ENCODE data around the gene ECHS1.
"Not testable (repeated sequence)": the region's sequence is repeated elsewhere in the genome, so short reads cannot be mapped to it uniquely, and the experiment has no call there.

ECHS1 gene

DNA sequence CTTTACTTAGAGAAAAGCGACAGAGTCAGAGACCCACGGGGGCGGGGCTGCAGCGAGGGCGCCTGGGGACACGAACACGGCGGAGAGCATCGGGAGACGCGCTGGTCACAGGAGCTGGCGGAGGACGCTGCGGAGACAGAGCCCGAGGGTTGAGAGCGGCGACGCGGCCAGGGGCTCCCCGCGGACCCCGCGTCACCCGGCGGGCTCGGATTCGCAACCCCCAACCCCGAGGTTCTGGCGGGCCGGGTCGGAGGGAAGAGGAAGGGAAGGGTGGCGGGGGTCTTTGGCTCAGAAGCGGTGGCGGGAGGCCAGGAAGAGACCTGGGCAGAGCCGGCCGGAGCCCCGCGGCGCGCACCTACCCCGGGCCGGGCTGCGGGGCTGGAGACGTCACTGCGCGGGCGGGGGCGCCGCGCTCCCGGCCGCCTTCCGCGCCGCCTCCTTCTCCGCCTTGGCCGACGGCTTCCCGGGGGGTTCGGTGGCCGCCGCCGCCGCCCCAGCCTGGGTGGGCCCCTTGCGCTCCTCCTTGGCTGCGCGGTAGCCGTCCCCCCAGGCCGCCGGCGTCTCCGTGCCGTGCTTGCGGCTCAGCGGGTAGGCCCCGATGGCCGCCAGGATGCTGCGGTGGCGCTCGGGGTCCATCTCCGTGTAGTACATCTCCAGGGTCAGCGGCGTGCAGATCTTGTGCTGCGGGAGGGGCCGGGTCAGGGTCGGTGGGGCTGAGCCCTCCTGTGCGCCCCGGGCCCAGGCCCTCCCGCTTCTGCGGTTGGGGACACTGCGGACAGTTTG, 47.5 kb downstream of the ECHS1 start:
- no peak for DNase-seq (ENCODE audit: low read depth in 4 of 4, low spot score in 1 of 4)

DNA sequence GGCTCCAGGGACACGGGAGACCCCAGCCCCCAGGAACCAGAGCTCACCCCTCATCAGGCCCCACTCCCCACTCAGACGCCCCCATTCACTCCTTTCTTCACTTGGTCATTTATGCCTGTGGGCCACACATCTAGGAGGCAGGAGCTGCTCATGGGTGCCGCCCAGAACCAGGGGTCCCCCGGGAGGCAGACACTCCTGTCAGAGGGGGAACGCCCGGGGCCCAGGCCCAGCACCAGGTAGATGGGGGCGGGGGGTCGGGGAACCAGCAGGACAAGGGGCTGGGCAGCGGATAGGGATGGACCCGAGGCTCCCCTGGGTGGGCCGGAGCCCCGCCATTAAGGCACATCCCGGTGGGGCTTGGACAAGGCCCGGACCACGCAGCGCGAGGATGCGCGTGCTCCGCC, 48.3 kb downstream of the ECHS1 start:
- no peak for DNase-seq (ENCODE audit: low read depth in 4 of 4, low spot score in 1 of 4)

DNA sequence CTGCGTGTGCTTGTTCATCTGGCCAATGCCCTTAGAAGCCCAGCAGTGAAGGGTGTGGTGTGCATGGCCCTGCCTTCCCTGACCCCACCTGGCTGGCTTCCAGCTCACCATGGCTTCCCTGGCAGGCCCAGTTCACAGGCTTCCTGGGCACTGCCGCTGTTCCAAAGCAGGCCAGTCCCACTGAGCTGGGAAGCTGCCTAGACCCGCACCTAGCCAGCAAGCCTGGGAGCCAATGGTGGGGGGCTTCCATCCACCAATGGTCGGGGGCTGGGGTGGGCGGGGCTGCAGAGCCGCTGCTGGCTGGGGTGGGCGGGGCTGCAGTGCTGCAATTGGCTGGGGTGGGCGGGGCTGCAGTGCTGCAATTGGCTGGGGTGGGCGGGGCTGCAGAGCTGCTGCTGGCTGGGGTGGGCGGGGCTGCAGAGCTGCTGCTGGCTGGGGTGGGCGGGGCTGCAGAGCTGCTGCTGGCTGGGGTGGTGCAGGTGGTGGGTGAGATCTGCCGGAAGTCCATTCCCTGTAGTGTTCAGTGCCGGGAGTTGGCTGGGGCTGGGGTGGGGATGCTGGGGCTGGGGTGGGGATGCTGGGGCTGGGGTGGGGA, 48.9 kb downstream of the ECHS1 start:
- peak in 1 of 4 experiments; percentile 59 for DNase-seq (ENCODE audit: low read depth in 4 of 4, low spot score in 1 of 4)

DNA sequence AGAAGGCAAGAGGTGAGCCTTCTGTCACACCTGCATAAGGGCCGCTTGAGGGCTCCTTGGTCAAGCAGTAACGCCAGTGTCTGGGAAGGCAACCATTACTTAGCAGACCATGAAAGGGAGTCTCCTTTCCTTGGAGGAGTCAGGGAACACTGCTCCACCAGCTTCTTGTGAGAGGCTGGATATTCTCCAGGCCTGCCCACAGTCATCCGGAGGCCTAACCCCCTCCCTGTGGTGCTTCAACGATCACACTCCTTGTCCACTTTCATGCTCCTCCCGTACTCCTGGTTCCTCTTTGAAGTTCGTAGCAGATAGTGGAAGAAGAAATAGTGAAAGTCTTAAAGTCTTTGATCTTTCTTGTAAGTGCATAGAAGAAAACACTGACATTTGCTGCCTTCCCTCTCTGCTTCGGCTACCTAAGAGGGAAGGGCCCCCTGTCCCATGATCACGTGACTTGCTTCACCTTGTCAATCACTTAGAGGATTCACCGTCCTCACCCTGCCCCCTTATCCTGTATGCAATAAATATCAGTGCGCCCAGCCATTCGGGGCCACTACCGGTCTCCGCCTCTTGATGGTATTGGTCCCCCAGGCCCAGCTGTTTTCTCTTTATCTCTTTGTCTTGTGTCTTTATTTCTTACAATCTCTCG, 51.0 kb downstream of the ECHS1 start:
- DNase-seq (ENCODE audit: low read depth in 4 of 4, low spot score in 1 of 4) = not testable (repeated sequence)

DNA sequence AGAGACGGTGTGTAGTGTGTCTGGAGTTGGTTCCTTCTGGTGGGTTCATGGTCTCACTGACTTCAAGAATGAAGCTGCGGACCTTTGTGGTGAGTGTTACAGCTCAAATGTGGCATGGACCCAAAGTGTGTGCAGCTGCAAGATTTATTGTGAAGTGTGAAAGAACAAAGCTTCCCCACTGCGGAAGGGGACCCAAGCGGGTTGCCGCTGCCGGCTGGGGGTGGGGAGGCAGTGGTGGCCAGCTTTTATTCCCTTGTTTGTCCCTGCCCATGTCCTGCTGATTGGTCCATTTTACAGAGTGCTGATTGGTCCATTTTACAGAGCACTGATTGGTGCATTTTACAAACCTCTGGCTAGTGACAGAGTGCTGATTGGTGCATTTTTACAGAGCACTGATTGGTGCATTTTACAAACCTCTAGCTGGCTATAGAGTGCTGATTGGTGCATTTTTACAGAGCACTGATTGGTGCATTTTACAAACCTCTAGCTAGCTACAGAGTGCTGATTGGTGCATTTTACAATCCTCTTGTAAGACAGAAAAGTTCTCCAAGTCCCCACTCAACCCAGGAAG, 52.2 kb downstream of the ECHS1 start:
- DNase-seq (ENCODE audit: low read depth in 4 of 4, low spot score in 1 of 4) = not testable (repeated sequence)

DNA sequence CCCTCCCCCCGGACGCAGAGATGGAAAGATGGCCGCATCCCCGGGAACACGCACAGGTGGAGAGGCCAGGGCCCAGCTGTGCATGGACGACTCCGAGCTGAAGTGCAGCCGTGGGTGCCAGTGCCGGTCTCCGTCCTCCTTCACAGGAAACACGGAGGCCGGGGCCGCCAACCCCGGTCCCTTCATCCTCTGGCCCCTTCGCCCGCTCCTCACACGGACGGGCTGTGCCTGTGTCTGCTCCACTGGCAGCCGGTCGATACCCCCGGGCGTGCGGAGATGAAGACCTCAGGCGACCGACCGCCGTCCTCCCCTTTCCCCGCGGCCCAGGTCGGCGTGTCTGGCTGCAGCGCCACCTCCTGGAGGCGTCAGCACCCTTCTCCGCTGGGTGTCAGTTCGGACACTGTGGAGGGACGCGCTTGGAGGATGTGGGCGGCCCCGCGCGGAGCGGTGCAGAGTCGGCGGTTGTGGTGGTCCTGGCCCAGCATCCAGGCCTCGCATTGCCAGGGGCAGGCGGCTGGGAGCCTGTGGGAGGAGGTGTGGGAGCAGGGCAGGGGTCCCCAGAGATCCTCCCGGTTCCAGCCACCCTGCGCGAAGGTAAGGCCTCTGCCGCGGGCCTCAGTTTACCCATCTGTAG, 54.5 kb downstream of the ECHS1 start:
- peak in 3 of 4 experiments; percentile 49 to 51 (median 50) for DNase-seq (ENCODE audit: low read depth in 4 of 4, low spot score in 1 of 4)

DNA sequence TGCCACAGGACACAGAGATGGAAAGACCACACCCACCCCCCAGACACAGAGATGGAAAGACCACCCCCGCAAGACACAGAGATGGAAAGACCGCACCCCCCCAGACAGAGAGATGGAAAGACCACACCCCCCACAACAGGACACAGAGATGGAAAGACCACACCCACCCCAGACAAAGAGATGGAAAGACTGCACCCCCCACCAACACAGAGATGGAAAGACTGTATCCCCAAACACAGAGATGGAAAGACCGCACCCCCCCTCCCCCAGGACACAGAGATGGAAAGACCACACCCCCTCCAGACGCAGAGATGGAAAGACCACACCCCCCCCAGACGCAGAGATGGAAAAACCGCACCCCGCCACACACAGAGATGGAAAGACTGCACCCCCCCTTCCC, 56.4 kb downstream of the ECHS1 start:
- DNase-seq (ENCODE audit: low read depth in 4 of 4, low spot score in 1 of 4) = no peak

DNA sequence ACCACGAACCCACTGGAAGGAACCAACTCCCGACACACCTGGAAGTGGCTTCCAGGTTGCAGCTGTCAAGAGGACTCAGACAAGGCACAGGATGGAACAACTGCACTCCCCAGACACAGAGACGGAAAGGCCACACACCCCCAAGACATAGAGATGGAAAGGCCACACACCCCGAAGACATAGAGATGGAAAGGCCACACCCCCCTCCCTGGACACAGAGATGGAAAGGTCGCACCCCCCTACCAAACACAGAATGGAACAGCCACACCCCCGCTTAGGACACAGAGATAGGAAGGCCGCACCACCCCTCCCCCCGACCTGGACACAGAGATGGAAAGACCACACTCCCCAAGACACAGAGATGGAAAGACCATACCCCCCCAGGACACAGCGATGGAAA, 56.9 kb downstream of the ECHS1 start:
- DNase-seq (ENCODE audit: low read depth in 4 of 4, low spot score in 1 of 4) = no peak

DNA sequence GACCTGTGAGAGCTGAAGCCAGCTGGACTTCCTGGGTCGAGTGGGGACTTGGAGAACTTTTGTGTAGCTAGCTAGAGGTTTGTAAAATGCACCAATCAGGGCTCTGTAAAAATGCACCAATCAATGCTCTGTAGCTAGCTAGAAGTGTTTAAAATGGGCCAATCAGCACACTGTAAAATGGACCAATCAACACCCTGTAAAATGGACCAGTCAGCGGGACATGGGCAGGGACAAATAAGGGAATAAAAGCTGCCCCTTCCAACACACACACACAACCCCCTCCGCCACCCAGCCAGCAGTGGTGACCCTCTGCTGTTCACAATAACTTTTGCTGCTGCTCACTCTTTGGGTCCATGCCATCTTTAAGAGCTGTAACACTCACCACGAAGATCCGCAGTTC, 57.3 kb downstream of the ECHS1 start:
- no peak for DNase-seq (ENCODE audit: low read depth in 4 of 4, low spot score in 1 of 4)

DNA sequence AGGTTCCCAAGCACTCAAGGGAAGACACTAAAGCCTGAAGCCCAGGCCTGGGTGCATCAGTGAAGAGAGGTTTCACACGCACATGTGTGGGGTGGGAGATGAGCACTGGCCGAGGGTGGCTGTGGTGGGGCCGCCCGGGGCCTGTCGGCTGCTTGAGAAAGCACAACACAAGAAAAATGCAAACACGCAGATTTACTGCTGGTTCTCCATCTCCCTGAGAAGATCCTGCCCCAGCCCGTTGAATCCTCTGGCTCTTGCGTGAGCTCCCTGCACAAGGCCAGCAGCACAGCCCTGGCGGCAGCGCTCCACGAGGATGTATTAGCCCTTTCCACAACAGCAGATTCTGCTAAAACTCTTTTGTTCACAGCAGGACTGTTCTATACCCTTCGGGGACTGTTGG, 58.2 kb downstream of the ECHS1 start:
- no peak for DNase-seq (ENCODE audit: low read depth in 4 of 4, low spot score in 1 of 4)

DNA sequence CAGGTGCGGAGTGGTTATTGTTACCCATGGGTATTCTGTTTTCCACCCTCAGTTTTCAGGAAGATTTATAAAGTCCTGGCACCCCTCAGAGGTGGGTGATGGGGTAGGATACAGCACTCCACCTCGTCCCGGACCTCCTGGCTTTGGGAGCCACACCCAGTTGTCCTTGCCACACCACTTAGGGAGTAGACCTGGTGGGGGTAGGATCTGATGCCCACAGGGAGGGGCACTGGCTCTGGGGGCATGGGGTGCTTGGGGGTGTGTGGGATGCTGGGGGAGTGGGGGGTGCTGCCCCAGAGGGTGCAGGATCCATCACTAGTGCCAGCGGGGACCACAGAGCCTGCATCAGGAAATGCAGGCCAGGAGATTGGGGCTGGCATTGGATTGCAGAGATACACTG, 60.0 kb downstream of the ECHS1 start:
- no peak for DNase-seq (ENCODE audit: low read depth in 4 of 4, low spot score in 1 of 4)

DNA sequence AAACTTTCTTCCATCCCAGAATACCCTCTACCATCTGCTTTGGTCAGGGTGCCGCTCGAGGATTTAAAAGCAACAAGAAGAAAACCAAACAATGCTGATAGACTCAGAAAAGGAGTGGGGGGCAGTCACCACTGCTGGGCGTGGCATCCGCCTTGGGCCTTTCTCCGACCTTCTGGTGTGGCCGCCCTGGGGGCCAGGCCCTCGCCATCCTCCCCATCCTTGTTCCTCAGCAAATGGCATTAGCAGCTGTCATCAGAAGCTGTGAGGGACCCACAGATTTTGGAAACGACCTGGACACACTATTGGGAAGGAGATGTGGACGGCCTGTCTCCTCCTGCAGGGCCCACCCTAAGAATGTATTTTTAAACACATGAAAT, 60.4 kb downstream of the ECHS1 start:
- DNase-seq (ENCODE audit: low read depth in 4 of 4, low spot score in 1 of 4) = no peak

Measured in stimulated activated CD4-positive, alpha-beta T cell treated with anti-CD3 and anti-CD28 coated beads, Interleukin-1b, Interleukin-23, amount 100 ng/mL, for 24 hours (primary cell).